DMS 273 treated with DMSO at 0.1 percent for 48 hours (cell line): ENCODE data around the gene USP17L5.
"Not testable (repeated sequence)": the region's sequence is repeated elsewhere in the genome, so short reads cannot be mapped to it uniquely, and the experiment has no call there.

Experiments used
- DNase-seq: peaks from one replicate; lab custom pipeline; 2025; lab: John Stamatoyannopoulos, UW

USP17L5 gene

GRCh38 chr4:9339103-9339502 is at the start of gene USP17L5:
Gene USP17L5, plus strand, starts transcription at chr4:9339403. Its CDS starts 0 bp downstream, at chr4:9339403.
- DNase-seq = not testable (repeated sequence)

- not testable (repeated sequence) for DNase-seq
Observed at GRCh38 chr4:9324191-9324590, 15.0 kb upstream of the USP17L5 start.

GRCh38 chr4:9324865-9325264 is 14.3 kb upstream of the USP17L5 start, which contains the start of gene USP17L24:
Gene USP17L24, plus strand, starts transcription at chr4:9325165. Its CDS starts 0 bp downstream, at chr4:9325165.
- DNase-seq = not testable (repeated sequence)

GRCh38 chr4:9329611-9330010 is 9.6 kb upstream of the USP17L5 start, which contains the start of gene USP17L25:
Gene USP17L25, plus strand, starts transcription at chr4:9329911. Its CDS starts 0 bp downstream, at chr4:9329911.
- not testable (repeated sequence) for DNase-seq

- not testable (repeated sequence) for DNase-seq
Observed at GRCh38 chr4:9334358-9334757, 4.8 kb upstream of the USP17L5 start, which contains the start of gene USP17L26. Gene USP17L26, plus strand, starts transcription at chr4:9334658. Its CDS starts 0 bp downstream, at chr4:9334658.

GRCh38 chr4:9343848-9344247 is 4.6 kb downstream of the USP17L5 start, which contains the start of gene USP17L27:
Gene USP17L27, plus strand, starts transcription at chr4:9344148. Its CDS starts 0 bp downstream, at chr4:9344148.
- not testable (repeated sequence) for DNase-seq

GRCh38 chr4:9348593-9348992 is 9.4 kb downstream of the USP17L5 start, which contains the start of gene USP17L28:
Gene USP17L28, plus strand, starts transcription at chr4:9348893. Its CDS starts 0 bp downstream, at chr4:9348893.
- DNase-seq = not testable (repeated sequence)

GRCh38 chr4:9350866-9351265 is 11.7 kb downstream of the USP17L5 start:
- not testable (repeated sequence) for DNase-seq

- DNase-seq = not testable (repeated sequence)
Observed at GRCh38 chr4:9353338-9353737, 14.1 kb downstream of the USP17L5 start, which contains the start of gene USP17L29. Gene USP17L29, plus strand, starts transcription at chr4:9353638. Its CDS starts 0 bp downstream, at chr4:9353638.

GRCh38 chr4:9362829-9363228 is 23.6 kb downstream of the USP17L5 start, which contains the start of gene USP17L30:
Gene USP17L30, plus strand, starts transcription at chr4:9363129. Its CDS starts 0 bp downstream, at chr4:9363129.
- not testable (repeated sequence) for DNase-seq

- DNase-seq = not testable (repeated sequence)
Observed at GRCh38 chr4:9379881-9380280, 40.7 kb downstream of the USP17L5 start.

- DNase-seq = not testable (repeated sequence)
Observed at GRCh38 chr4:9381012-9381534, 41.9 kb downstream of the USP17L5 start.

- no peak for DNase-seq
Observed at GRCh38 chr4:9384126-9384525, 44.9 kb downstream of the USP17L5 start.

- not testable (repeated sequence) for DNase-seq
Observed at GRCh38 chr4:9389001-9389400, 49.8 kb downstream of the USP17L5 start.
